ENCODE measurements around the gene ERP29.
"Not testable (repeated sequence)": the region's sequence is repeated elsewhere in the genome, so short reads cannot be mapped to it uniquely, and the experiment has no call there.

Gene ERP29

DNA sequence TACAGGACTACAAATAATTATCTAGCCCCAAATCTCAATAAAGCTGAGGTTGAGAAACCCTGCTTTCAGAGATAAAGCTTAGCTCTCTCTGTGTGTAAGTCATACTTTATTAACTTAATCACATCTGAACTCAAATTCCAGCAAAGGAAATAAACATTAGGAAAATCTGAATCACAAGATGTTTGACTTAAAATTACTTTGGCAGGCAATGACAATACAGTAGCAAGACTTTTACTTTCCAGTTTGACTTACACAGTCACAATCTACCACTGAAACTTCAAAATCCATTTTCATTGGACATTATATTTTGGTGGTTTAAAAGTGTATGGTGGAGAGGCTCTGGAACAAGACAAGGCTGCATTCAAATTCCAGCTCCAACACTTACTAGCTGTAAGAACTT lies 11.7 kb upstream of the ERP29 start:
- DNase-seq (ENCODE audit: low read depth): peak; percentile 67

DNA sequence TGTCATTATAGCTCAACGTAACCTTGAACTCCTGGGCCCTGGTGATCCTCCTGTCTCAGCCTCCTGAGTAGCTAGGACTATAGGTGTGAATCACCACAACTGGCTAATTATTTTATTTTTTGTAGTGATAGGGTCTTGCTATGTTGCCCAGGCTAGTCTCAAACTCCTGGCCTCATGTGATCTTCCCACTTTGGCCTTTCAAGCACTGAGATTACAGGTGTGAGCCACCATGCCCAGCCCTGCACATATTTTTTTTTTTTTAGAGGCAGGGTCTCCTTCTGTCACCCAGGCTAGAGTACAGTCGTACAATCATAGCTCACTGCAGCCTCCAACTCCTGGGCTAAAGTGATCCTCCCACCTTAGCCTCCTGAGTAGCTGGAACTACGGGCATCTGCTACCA lies 9.2 kb upstream of the ERP29 start:
- DNase-seq (ENCODE audit: low read depth): no peak

DNA sequence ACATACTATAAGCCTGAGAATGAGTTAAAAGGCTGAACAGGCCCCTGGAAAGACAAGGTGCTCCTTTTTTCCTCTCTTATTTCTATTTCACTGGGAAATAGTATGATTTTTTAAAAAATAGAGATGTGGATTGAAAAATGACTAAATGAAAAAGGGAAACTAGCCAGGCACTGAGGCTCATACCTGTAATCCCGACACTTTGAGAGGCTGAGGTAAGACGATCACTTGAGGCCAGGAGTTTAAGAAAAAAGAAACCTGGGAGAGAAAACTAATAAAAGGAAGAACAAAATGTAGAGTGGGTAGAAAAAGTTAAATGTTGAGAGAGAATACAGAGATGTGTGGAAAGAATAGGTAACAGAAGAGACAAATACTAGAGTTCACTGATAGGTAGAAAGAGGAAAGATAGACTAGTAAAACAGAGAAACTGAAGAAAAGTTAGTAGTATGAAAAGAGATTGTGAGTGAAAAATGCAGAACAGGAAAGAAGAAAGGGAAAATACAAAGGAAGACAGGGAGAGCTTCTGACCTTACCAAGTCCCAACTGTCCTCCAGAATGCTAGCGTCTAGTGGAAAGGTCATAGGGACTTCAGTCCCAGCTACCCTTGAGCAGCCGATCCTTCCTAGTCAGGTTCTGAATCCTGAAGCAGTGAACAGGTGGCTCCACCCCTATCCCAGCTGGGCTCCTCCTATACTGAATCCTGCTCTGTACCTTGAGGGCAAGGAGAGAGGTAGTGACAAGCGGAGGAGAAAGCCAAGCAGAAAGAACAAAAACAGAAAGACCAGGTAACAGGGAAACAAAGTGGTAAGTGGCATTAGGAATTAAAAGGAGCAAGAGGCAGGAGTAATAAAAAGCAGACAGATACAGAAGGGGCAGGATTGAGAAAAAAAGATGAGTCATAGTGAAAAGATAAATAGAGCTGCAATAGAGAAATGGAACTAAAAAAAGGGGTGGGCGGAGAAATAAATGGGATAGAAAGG lies 7.5 kb upstream of the ERP29 start:
- peak; percentile 34 for DNase-seq (ENCODE audit: low read depth)

- DNase-seq (ENCODE audit: low read depth): no peak
These were observed 5.3 kb upstream of the ERP29 start for GRCh38 chr12:112007945-112008344.

DNA sequence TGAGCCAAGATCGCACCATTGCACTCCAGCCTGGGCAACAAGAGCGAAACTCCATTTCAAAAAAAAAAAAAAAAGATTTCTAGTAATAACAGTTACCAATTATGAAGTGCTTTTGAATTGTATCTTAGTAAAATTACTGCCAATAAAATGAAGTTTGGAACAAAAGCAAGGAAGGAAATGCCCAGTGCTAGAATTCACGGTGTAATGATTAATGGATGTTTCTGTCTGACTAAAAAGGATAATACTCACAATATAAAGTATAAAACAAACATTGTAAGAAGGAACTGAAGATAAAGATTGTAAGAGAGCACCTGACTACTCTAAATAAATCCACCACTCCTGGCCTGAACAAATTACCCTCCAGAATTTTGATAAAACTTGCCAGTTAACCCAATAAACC lies 4.3 kb upstream of the ERP29 start:
- no peak for DNase-seq (ENCODE audit: low read depth)

DNA sequence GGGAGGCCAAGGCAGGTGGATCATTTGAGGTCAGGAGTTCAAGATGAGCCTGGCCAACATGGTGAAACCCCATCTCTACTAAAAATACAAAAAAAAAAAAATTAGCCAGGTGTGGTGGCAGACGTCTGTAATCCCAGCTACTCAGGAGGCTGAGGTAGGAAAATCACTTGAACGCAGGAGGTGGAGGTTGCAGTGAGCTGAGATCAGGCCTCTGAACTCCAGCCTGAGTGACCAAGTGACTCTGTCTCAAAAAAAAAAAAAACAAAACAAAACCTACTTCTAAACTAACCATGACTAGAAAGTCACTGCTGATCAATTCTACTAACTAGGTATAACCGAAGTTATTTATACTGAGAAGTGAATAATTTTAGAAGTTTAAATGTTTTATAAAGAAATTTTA lies 3.6 kb upstream of the ERP29 start:
- DNase-seq (ENCODE audit: low read depth): not testable (repeated sequence)

DNA sequence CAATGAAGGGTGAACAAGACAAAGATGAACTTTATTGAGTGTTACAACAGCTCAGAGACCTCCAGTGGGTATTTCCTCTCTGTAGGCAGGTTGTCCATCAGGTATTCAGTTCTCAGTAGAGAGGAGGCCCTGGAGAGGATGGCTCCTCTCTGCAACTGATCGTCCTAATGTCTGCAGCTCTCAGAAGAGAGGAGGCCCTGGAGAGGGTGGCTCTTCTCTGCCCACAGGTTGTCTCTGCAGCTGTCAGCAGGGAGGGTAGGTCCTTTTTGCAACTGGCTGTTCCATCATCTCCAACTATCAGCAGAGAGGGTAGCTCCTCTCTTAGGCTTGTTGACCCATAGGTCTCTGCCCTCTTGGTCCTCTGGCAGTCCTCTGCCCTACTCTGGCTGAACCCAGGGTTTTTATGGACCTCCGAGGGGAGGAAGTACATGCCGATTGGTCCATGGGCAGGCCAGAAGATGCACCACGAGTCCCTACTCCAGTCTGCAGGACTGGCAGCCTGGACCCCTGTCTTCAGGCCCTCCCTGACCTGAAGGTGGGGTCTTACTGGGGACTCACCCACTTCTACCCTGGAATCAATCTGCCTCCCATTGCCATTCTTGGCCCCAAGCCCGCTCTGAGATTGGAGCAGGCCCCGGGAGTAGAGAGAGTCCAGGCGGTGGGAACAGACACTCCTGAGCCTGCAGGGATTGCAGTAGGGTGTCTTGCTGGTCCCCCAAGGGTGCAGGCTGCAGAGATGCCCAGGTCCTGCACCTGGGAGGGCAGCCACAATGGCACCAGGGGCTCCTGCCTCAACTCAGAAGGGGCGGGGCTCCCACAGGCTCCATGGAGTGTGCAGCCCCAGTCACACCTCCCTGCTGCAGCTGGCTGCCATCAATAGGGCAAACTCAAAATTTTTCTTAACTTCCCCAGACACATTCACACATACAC lies 2.5 kb upstream of the ERP29 start:
- DNase-seq (ENCODE audit: low read depth): no peak

- DNase-seq (ENCODE audit: low read depth): no peak
These were observed 1.5 kb upstream of the ERP29 start for GRCh38 chr12:112011685-112012084.

- DNase-seq (ENCODE audit: low read depth): peak; percentile 86
These were observed 576 bp downstream of the ERP29 start for GRCh38 chr12:112013601-112014402.

- DNase-seq (ENCODE audit: low read depth): no peak
These were observed 2.7 kb downstream of the ERP29 start for GRCh38 chr12:112015938-112016337.

DNA sequence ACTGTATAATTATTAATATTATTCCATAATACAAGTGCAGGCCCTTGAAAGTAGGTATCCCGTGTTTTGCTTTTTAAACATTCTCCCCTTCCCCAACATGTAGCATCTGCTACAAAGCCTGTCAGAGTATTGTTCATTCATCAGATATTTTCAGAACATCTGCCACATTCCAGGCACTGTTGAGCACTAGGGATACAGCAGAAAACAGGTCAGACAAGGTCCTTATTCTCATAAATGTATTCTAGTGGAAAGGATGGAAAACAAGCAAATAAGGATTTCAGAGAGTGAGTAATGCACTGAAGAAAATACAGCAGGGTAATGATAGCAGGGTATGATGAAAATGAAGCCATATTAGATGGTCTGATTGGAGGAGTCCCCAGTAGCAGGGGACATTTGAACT lies 3.8 kb downstream of the ERP29 start:
- no peak for DNase-seq (ENCODE audit: low read depth)

DNA sequence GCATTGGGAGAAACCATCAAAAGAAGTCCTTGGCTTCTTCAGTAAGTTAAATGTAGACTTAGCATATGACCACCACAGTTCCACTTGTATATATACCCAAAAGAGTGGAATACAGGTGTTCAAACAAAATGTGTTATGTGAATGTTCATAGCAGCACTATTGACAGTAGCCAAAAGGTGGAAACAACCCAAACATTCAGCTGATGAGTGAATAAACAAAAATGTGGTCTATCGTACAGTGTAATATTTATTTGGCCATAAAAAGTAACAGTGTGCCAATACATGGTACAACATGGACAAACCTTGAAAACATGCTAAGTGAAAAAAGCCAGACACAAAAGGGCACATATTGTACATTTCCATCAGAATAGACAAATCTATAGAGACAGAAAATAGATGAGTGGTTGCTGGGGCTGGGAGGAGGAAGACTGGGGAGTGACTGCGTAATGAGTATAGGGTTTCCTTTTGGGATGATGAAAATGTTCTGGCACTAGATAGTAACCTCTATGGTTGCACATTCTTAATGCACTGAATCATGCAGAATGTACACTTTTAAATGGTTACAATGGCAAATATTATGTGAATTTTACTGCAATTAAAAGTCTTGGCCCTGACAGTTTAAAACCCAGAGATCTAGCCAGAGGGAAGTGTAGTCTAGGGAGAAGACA lies 5.5 kb downstream of the ERP29 start:
- DNase-seq (ENCODE audit: low read depth): peak; percentile 92

GRCh38 chr12:112020947-112021457 lies 7.8 kb downstream of the ERP29 start:
- DNase-seq (ENCODE audit: low read depth): no peak

DNA sequence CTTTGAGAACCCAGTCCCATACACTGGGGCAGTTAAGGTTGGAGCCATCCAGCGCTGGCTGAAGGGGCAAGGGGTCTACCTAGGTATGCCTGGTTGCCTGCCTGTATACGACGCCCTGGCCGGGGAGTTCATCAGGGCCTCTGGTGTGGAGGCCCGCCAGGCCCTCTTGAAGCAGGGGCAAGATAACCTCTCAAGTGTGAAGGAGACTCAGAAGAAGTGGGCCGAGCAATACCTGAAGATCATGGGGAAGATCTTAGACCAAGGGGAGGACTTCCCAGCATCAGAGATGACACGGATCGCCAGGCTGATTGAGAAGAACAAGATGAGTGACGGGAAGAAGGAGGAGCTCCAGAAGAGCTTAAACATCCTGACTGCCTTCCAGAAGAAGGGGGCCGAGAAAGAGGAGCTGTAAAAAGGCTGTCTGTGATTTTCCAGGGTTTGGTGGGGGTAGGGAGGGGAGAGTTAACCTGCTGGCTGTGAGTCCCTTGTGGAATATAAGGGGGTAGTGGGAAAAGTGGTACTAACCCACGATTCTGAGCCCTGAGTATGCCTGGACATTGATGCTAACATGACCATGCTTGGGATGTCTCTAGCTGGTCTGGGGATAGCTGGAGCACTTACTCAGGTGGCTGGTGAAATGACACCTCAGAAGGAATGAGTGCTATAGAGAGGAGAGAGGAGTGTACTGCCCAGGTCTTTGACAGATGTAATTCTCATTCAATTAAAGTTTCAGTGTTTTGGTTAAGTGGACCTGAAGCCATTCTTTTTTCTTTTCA lies 9.2 kb downstream of the ERP29 start:
- DNase-seq (ENCODE audit: low read depth): no peak

DNA sequence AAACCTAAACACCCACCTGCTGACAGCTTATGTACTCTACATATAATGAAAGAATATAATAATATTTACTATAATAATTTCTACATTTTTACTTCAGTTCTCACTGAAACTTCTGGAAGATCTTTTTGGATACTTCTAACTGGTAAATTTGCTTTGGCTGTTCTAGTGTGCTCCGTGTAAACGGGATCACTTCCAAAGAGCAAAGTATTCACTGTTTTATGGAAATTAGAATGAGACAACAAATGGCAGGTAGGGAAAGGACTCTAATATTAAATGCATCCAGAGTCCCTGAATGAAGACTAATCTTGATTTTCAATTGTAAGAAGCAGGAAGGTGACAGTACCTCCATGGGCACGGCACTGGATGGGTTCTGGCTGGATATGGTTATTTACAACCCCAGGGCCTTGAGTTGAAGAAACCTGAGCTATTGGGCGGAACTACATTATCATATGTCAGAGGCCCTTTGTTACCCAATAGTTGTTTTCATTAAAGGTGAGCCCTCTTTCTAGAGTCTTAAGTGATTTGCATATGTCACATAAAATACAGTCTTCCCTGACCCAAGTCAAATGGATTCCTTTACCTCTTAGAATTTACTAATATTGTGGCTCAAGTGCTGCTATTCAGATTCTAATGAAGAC lies 10.7 kb downstream of the ERP29 start:
- no peak for DNase-seq (ENCODE audit: low read depth)

DNA sequence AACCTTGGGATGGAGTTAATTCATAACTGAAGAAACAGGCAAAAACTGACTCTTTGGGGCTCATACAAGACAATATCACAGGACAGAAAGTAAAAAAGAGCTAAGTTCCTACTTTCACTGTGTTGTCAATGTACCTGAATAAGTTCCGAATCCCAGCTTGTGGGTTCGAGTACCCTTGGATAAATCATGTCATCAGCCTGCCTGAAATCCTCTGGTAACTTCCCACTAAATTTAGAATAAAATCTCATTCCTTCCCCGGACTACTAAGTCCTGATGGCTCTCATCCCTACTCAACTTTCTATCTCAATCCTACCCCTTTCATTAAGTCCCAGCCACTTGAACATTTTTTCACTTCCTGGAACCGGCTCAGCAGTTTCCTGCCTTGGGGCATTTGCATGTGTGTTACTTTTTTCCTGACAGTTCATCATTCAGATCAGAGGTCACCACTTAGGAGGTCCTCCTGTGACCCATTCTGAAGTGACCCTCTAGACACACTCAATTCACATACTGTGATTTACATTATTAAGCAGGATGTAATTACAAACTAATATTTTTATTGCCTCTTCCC lies 12.7 kb downstream of the ERP29 start:
- no peak for DNase-seq (ENCODE audit: low read depth)

DNA sequence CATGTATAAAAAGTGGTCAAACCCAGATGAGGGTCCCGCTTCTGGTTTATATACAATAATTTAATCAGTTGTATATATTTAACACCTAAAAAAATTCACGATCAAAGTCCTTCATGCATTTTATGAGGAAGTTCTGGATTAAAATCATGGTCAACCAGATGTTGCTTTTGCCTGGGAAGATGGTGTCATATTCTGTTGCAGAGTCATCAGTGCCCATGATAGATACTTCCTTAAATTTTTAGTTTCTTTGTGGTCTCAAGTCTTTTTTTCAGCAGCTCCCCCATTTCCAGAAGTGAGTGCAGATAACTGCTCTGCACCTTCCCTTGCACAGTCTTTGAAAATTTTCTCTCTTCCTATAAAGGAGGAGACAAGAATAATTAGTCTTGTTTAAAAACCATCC lies 16.1 kb downstream of the ERP29 start:
- no peak for DNase-seq (ENCODE audit: low read depth)

DNA sequence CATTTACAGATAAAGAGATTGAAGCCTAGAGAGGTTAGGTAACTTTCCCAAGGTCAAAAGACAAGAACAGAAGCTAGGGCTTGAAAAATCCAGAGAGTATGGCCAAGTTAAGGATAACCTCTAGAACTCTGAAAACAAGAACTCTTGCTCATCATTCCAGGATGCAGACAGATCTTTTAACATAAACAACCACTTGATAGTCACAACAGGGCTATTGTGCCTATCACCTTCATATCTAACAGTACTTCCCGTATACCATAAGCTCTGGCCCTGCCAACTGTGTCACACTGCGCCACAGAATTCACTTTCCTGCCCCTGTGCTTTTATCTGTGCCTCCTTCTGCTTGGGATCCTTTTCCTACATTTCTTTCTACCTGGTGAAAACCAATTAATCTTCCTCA lies 18.2 kb downstream of the ERP29 start:
- peak; percentile 58 for DNase-seq (ENCODE audit: low read depth)

- DNase-seq (ENCODE audit: low read depth): no peak
These were observed 19.1 kb downstream of the ERP29 start for GRCh38 chr12:112032292-112032691.

Data from iris pigment epithelial cell (primary cell).